Progenitor cell of endocrine pancreas (in vitro differentiated cells): ENCODE measurements around the gene CYREN. TPM values are rescaled to one million over a fixed set of nuclear protein-coding genes. Genes with fewer than 3 reads are reported as not detected.

Source experiments
- DNase-seq: peaks from one replicate; pipeline ENCODE4 v3.0.0; 2021; ENCODE audit warnings: low spot score; ENCODE audit not compliant: unreplicated experiment
- H3K27ac Mint-ChIP-seq: 2 replicates; pipeline ENCODE4 v1.8.0; 2021; ENCODE audit warnings: mild to moderate bottlenecking, moderate library complexity, mixed read lengths
- H3K27me3 Mint-ChIP-seq: 2 replicates; pipeline ENCODE4 v1.8.0; 2021; ENCODE audit warnings: mixed read lengths
- H3K36me3 Mint-ChIP-seq: 2 replicates; pipeline ENCODE4 v1.8.0; 2022; ENCODE audit warnings: mixed read lengths; ENCODE audit not compliant: insufficient read depth
- H3K4me1 Mint-ChIP-seq: 2 replicates; pipeline ENCODE4 v1.8.0; 2021; ENCODE audit warnings: low read depth, mixed read lengths
- H3K4me3 Mint-ChIP-seq: 2 replicates; pipeline ENCODE4 v1.8.0; 2021; ENCODE audit warnings: low read depth, mild to moderate bottlenecking, moderate library complexity, mixed read lengths
- H3K9me3 Mint-ChIP-seq: 2 replicates; pipeline ENCODE4 v1.8.0; 2021; ENCODE audit warnings: low read depth, mixed read lengths
- CTCF ChIP-seq: fragments of 200-600 bp; sonication (generic); IDR thresholded peaks from one replicate; pipeline ENCODE4 v1.5.0; 2021; ENCODE audit warnings: antibody characterized with exemption, mild to moderate bottlenecking; ENCODE audit not compliant: unreplicated experiment
- total RNA-seq: library from RNA; stranded (reverse); gene quantifications from 2 replicates; pipeline ENCODE4 v1.2.1, GENCODE V29; 2021

Gene CYREN
- total RNA-seq, 1 donor from 2014 or later: 73.8 TPM

- Mint-ChIP-seq H3K36me3 (peaks cover 46% of the 10 kb centered on the region), H3K9me3 (peaks cover 32% of the 10 kb centered on the region), H3K27ac (no peak overlapping the region), H3K4me3 (no peak overlapping the region), H3K27me3 (no peaks in the 10 kb centered on the region), H3K4me1 (peaks cover 4% of the 10 kb centered on the region)
- no peak for TF ChIP-seq CTCF
- DNase-seq: no peak
Observed at GRCh38 chr7:135180122-135180521, 9.6 kb upstream of the CYREN start.

- H3K36me3 Mint-ChIP-seq: peaks cover 41% of the 10 kb centered on the region
- no peak for TF ChIP-seq CTCF
- H3K27me3 Mint-ChIP-seq: no peaks in the 10 kb centered on the region
- peaks cover 4% of the 10 kb centered on the region for H3K4me1 Mint-ChIP-seq
- H3K4me3 Mint-ChIP-seq: no peak overlapping the region
- DNase-seq: no peak
- peak overlapping the region; percentile 15 for H3K27ac Mint-ChIP-seq
- H3K9me3 Mint-ChIP-seq: peaks cover 32% of the 10 kb centered on the region
Observed at GRCh38 chr7:135179321-135179925, 8.9 kb upstream of the CYREN start.

GRCh38 chr7:135178364-135178763, 7.9 kb upstream of the CYREN start:
- no peak overlapping the region for H3K27ac Mint-ChIP-seq

GRCh38 chr7:135177028-135177696, 6.7 kb upstream of the CYREN start:
- peaks cover 19% of the 10 kb centered on the region for H3K36me3 Mint-ChIP-seq
- TF ChIP-seq CTCF: no peak
- no peaks in the 10 kb centered on the region for H3K27me3 Mint-ChIP-seq
- no peak for DNase-seq
- H3K4me1 Mint-ChIP-seq: peaks cover 4% of the 10 kb centered on the region
- H3K9me3 Mint-ChIP-seq: peaks cover 20% of the 10 kb centered on the region
- no peak overlapping the region for H3K4me3 Mint-ChIP-seq
- H3K27ac Mint-ChIP-seq: no peak overlapping the region

More at GRCh38 chr7:135178364-135178763, 7.9 kb upstream of the CYREN start:
- Mint-ChIP-seq H3K4me3 (no peak overlapping the region), H3K36me3 (peaks cover 30% of the 10 kb centered on the region), H3K27me3 (no peaks in the 10 kb centered on the region), H3K9me3 (peaks cover 26% of the 10 kb centered on the region), H3K4me1 (peaks cover 4% of the 10 kb centered on the region)
- DNase-seq: no peak
- no peak for TF ChIP-seq CTCF

- H3K27me3 Mint-ChIP-seq: no peaks in the 10 kb centered on the region
- no peak for DNase-seq
Observed at GRCh38 chr7:135175931-135176330, 5.4 kb upstream of the CYREN start.

More at GRCh38 chr7:135175931-135176330, 5.4 kb upstream of the CYREN start:
- no peak for TF ChIP-seq CTCF
- Mint-ChIP-seq H3K4me1 (peaks cover 8% of the 10 kb centered on the region), H3K4me3 (no peak overlapping the region), H3K9me3 (peaks cover 10% of the 10 kb centered on the region), H3K36me3 (peaks cover 9% of the 10 kb centered on the region), H3K27ac (no peak overlapping the region)
